Measurements from ENCODE around the gene MYOCOS. TPM values are rescaled to one million over a fixed set of nuclear protein-coding genes. Genes with fewer than 3 reads are reported as not detected.
"Not testable (repeated sequence)": the region's sequence is repeated elsewhere in the genome, so short reads cannot be mapped to it uniquely, and the experiment has no call there.

MYOCOS gene
- total RNA-seq, 2 donors from 2014 or later, result 0.16 TPM; not detected in 1

DNA sequence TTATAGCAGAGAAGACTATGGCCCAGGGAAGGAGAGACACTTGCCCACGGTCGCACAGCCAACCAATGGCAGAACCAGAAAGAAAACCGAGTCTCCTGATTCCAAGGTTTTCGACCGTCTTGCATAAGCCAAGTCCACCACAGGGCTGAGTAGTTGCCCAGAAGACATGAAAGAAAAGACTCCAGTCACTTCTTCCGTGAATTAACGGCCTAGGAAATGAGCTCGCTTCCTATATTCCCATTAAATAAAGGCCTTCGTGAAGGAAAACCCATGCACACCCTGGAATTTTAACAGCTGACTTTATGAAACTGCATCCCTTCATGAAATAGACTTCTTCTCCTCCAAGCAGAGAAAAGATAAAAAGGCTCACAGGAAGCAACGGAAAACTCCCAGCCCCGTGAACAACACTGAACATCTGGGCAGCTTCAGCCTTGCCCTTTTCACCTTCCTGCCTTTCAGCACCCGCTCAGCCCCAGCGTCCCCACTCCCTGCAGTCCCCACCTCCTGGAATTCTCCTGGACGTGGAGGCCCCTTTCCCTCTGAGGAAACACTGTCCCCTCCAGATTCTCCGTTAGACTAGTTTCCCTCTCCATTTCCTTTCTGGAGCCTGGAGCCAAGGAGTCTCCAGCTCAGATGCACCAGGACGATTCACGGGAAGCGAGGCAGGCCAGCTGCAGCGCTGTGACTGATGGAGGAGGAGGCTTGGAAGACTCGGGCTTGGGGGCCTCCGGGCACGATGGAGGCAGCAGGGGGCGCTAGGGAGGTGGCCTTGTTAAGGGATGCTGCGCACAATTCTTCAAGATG, 33.1 kb downstream of the MYOCOS start:
- Mint-ChIP-seq H3K4me1 (peaks cover 12% of the 10 kb centered on the region), H3K27me3 (peaks cover 33% of the 10 kb centered on the region), H3K27ac (peak overlapping the region; percentile 4), H3K4me3 (peak overlapping the region; percentile 71), H3K36me3 (ENCODE audit: low read depth) (no peaks in the 10 kb centered on the region)
- no peaks in the 10 kb centered on the region for H3K9me3 ChIP-seq (ENCODE audit: control insufficient read depth, low read length, poor library complexity, severe bottlenecking)
- ATAC-seq, result peak; percentile 91
- peak; percentile 26 to 56 (median 45) for DNase-seq

DNA sequence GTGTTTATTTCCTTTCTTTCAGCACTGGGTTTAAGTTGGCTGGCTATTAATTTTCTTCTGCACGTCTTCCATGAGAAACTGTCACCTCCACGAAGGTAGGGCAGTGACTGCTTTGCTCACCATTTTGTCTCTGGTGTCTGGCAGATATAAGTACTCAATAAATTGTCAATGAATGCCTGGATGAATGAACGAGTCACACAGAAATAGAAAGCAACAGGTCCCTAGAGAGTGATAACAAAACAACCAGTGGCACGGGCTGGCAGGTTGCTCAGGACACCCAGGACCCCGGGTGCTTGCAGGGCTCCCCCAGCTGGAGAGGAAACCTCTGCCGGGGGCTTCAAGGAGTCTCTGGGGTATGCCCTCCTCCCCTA, 33.7 kb downstream of the MYOCOS start:
- DNase-seq, result no peak
- Mint-ChIP-seq H3K4me1 (peaks cover 12% of the 10 kb centered on the region), H3K27ac (peak overlapping the region; percentile 4), H3K36me3 (ENCODE audit: low read depth) (no peaks in the 10 kb centered on the region), H3K4me3 (peak overlapping the region; percentile 71), H3K27me3 (peaks cover 31% of the 10 kb centered on the region)
- ATAC-seq, result peak; percentile 16
- H3K9me3 ChIP-seq (ENCODE audit: control insufficient read depth, low read length, poor library complexity, severe bottlenecking), result no peaks in the 10 kb centered on the region

DNA sequence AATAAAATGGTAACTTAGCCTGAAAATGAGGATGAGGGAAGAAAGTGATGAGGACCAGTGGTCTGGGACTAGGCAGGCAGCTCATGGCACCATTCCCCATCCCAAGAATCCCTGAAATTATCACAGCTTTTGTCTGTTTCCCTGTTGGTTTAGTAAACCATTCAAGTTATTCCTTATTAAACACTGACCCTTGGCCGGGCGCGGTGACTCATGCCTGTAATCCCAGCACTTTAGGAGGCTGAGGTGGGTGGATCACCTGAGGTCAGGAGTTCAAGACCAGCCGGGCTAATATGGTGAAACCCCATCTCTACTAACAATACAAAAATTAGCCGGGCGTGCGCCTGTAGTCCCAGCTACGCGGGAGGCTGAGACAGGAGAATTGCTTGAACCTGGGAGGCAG, 34.2 kb downstream of the MYOCOS start:
- peaks cover 26% of the 10 kb centered on the region for H3K27me3 Mint-ChIP-seq
- not testable (repeated sequence) for H3K27ac Mint-ChIP-seq; H3K36me3 Mint-ChIP-seq (ENCODE audit: low read depth); H3K9me3 ChIP-seq (ENCODE audit: control insufficient read depth, low read length, poor library complexity, severe bottlenecking); DNase-seq; H3K4me3 Mint-ChIP-seq; ATAC-seq
- H3K4me1 Mint-ChIP-seq, result peaks cover 12% of the 10 kb centered on the region

DNA sequence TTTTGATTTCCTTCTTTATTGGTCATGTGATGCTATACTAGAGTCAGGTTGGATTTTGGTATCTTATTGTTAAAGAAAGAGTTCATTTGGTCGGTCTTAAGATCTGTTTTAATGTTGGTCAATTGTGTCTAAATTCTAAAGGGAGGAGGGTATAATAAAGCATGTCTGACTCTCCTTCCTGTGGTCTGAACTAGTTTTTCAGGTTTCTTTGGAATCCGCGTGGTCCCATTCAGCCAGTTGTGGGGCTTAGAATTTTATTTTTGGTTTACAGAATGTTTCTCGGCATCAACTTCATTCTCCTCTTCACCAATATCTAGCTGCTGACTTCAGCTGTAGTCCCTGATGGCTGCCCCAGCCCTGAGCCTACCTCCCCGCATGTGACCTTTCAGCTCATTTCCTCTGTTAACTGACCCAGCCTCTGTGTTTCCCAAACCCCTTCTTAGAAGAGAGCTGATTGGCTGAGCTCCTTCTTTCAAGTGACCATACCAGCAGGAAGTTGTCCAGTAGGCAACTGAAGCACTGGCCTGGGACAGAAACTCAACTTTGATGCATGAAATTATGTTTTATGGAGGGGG, 39.1 kb downstream of the MYOCOS start:
- DNase-seq, result no peak
- Mint-ChIP-seq H3K27ac (no peak overlapping the region), H3K27me3 (peaks cover 19% of the 10 kb centered on the region), H3K4me1 (peaks cover 3% of the 10 kb centered on the region), H3K4me3 (no peak overlapping the region), H3K36me3 (ENCODE audit: low read depth) (no peaks in the 10 kb centered on the region)
- H3K9me3 ChIP-seq (ENCODE audit: control insufficient read depth, low read length, poor library complexity, severe bottlenecking), result no peaks in the 10 kb centered on the region
- no peak for ATAC-seq

DNA sequence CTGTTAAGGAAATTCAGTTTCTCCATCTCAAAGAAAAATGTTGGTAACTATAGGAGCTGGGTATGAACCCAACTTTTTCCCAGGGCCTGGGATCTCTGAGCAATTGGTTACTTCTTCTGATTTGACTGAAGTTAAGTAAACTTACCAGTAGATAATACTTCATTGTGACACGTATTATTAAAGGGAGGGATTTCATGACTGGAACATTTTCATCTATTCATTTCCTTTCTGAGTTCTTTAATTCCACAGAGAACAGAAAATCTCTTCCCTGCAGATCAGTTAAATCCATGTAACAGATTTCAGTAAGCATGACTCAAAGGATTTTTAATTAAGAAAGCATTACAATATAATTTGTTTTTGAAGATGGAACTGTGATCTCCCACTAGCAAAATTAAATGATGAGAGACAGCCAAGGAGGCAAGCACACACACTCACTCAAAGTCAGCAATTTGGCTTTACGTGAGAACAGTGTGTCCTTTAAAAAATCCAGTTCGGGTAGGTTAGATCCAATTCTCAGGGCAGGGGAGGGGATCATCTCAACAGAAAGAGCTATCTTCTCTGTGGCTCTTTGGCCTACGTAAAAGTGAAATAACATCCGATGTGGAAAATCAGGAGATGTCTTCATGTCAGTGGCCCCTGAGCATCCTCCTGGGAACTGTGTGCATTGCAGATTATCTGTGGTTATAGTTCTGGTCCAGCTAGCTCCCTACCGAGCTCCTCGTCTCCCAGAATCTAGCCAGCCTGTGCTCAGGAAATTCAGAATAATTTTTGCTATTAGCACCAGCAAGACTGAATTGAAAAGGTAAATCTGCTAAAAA, 41.2 kb downstream of the MYOCOS start:
- H3K9me3 ChIP-seq (ENCODE audit: control insufficient read depth, low read length, poor library complexity, severe bottlenecking), result no peaks in the 10 kb centered on the region
- Mint-ChIP-seq H3K27me3 (peaks cover 19% of the 10 kb centered on the region), H3K4me1 (peaks cover 3% of the 10 kb centered on the region), H3K4me3 (no peak overlapping the region), H3K27ac (no peak overlapping the region), H3K36me3 (ENCODE audit: low read depth) (no peaks in the 10 kb centered on the region)
- no peak for DNase-seq
- no peak for ATAC-seq

DNA sequence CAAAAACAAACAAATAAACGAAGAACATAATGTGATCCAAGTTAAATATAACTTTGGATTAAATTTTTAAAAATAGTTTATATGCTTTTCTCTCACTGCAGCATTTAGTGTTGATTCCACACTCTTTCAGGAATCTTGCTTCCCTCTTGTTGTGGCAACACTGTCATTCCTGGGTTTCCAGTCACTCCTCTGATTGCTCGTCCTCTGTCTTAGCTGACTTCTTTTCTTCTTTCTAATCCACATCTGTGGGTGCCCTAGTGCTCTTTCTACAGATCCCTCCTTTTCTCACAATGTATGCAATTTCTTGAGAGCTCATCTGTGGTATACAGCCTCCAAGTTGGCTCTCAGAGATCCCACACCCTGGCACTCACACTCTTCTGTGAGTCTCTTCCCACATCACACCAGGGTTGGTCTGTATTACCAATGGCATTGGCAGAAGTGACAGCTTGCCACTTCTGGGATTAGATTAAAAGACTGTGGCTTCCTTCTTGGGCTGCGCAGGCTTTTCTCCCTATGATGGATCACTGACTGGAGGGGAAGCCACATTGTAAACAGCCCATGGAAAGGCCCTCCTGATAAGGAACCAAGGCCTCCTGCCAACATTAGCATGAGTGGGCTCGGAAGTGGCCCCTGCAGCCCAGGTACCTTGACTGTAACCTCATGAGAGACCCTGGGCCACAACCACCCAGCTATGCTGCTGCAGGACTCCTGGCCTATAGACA, 42.0 kb downstream of the MYOCOS start:
- ATAC-seq (no peak), DNase-seq (no peak)
- H3K27ac Mint-ChIP-seq, result no peak overlapping the region
- H3K9me3 ChIP-seq (ENCODE audit: control insufficient read depth, low read length, poor library complexity, severe bottlenecking), result no peaks in the 10 kb centered on the region
- peak overlapping the region; percentile 21 for H3K4me3 Mint-ChIP-seq
- H3K27me3 Mint-ChIP-seq, result peaks cover 19% of the 10 kb centered on the region
- no peaks in the 10 kb centered on the region for H3K36me3 Mint-ChIP-seq (ENCODE audit: low read depth)
- H3K4me1 Mint-ChIP-seq, result peaks cover 3% of the 10 kb centered on the region

DNA sequence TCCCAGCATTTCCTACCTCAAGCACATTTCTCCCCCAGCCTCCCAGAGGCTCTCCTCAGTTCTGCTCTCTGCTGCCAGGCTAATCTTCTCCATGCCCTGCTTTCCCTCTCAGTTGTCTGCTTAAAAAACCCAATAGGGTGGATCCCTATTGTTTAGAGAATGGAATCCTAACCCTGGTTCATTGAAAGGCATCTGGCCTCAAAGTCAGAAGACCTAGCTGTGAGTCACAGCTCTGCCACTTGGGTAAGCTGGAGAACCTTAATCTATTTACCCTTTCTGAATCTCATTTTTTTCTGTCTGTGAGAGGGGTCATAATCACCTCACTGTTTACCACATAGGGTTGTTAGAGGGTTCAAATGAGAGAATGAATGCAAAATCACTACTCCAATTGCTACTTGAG, 42.9 kb downstream of the MYOCOS start:
- no peaks in the 10 kb centered on the region for H3K9me3 ChIP-seq (ENCODE audit: control insufficient read depth, low read length, poor library complexity, severe bottlenecking)
- Mint-ChIP-seq H3K27me3 (peaks cover 19% of the 10 kb centered on the region), H3K4me1 (peaks cover 3% of the 10 kb centered on the region), H3K36me3 (ENCODE audit: low read depth) (no peaks in the 10 kb centered on the region), H3K4me3 (no peak overlapping the region), H3K27ac (peak overlapping the region; percentile 6)
- ATAC-seq, result no peak
- DNase-seq, result no peak

DNA sequence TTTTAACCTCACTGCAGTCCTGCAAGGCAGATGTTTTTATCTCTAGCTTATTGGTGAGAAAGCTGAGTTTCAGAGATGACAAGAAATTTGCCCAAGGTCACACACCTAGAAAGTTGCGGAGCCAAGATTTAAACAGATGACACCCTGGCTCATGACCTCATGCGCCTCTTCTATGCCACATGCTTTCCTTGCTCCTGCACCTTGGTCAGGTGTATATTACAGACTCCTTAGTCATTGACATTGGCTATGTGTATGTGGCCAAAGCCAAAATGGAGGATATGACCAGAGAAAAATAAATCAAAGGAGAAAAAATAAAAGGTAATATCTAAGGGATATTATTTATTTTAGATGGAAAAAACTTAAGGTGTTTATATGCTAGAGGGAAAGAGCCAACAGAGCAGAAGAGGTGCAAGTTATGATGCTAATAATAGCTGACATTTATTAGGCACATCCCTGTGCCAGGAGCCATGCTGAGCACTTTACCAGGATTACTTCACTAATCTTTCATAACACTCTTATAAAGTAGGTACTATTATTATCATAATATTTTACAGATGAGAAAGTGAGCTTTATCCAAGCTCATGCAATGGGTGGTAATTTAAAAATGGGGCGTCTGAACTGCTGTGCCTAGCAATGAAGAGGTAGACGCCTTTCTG, 44.2 kb downstream of the MYOCOS start:
- no peak overlapping the region for H3K27ac Mint-ChIP-seq
- no peak overlapping the region for H3K4me3 Mint-ChIP-seq
- DNase-seq (no peak), ATAC-seq (no peak)
- H3K4me1 Mint-ChIP-seq, result peaks cover 3% of the 10 kb centered on the region
- H3K36me3 Mint-ChIP-seq (ENCODE audit: low read depth), result no peaks in the 10 kb centered on the region
- peaks cover 19% of the 10 kb centered on the region for H3K27me3 Mint-ChIP-seq
- H3K9me3 ChIP-seq (ENCODE audit: control insufficient read depth, low read length, poor library complexity, severe bottlenecking), result no peaks in the 10 kb centered on the region

DNA sequence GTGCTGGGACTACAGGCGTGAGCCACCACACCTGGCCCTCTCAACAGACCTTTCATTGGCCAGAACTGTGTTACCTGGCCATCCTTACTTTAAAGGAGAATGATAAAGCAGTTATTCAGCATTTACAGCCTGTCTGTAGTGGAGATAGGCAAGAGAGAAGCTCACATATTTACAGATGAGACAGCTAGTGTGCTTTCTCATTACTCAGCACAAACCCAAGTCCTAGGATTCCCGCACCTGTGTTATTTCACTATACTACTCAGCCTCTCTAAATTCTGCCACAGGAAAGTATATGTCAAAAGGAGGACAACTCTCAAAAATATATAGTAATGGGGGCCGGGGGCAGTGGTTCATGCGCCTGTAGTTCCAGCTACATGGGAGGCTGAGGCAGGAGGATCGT, 46.3 kb downstream of the MYOCOS start:
- H3K4me1 Mint-ChIP-seq, result peaks cover 3% of the 10 kb centered on the region
- H3K36me3 Mint-ChIP-seq (ENCODE audit: low read depth), result no peaks in the 10 kb centered on the region
- ATAC-seq, result no peak
- H3K27ac Mint-ChIP-seq, result no peak overlapping the region
- H3K27me3 Mint-ChIP-seq, result peaks cover 21% of the 10 kb centered on the region
- no peak for DNase-seq
- no peaks in the 10 kb centered on the region for H3K9me3 ChIP-seq (ENCODE audit: control insufficient read depth, low read length, poor library complexity, severe bottlenecking)
- H3K4me3 Mint-ChIP-seq, result no peak overlapping the region

DNA sequence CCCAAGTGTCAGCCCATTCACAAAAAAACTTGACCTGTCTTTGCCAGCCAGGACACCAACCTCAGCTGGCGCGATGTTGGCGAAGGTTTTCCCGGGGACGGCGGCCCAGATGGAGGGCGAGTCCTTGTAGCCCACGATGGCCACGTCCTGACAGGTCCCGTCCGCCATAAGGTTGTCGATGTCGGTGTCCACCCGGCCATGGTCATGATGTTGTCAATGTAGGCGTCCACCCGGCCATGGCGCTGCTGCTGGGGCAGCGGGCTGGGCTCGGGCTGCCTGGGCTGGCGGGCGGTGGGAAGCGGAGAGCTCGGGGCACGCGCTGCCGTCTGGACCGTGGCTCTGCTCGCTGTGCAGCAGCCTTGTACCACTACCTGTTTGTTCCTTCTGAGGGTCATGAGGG, 48.7 kb downstream of the MYOCOS start:
- no peak for ATAC-seq
- no peak overlapping the region for H3K27ac Mint-ChIP-seq
- no peaks in the 10 kb centered on the region for H3K4me1 Mint-ChIP-seq
- H3K36me3 Mint-ChIP-seq (ENCODE audit: low read depth), result no peaks in the 10 kb centered on the region
- no peak for DNase-seq
- H3K4me3 Mint-ChIP-seq, result no peak overlapping the region
- no peaks in the 10 kb centered on the region for H3K9me3 ChIP-seq (ENCODE audit: control insufficient read depth, low read length, poor library complexity, severe bottlenecking)
- peaks cover 6% of the 10 kb centered on the region for H3K27me3 Mint-ChIP-seq

DNA sequence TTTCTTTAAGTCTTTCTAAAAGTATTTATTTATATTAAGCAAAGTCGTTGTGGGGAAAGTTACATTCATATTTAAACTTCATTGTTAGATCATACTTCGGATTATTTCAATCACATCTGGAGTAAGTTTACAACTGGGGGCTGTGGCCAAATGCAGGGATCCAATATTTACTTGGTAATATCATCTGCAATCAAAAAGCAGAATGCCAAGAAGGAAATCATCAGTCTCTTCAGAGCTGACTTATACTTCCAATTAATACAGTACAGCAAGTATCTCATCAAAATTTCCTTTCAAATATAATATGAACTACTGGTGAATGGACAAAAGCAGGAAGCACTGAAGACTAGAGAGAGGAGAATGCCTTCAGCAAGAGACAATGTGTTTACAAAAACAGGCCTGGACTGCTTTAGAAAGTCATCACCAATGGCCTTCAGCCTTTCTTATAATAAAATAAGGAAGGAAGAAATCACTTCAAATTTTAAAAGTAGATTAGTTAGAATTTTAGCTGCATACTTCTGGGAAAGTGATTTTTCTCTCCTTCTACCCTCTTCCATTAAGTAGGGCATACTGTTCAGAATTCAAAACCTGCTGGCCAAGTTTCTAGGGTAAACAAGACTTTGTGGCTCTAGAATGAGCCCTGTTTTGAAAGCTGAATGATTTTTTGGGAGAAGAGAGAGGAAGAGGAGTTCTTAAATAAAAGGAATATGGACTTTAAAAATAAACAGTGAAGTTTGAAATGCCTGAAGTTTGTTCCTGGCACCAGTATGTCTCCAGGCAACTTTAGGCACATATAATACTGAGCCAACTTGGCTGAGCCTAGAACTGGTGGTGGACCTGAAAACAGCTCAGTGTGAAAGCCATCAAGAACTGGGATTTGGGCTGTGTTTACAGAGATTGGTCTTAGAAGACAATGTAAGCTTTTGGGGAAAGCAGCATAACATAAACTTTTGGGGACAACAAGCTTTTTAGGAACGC, 52.7 kb downstream of the MYOCOS start:
- H3K27me3 Mint-ChIP-seq, result peaks cover 13% of the 10 kb centered on the region
- H3K9me3 ChIP-seq (ENCODE audit: control insufficient read depth, low read length, poor library complexity, severe bottlenecking), result no peaks in the 10 kb centered on the region
- DNase-seq (no peak), ATAC-seq (no peak)
- no peak overlapping the region for H3K27ac Mint-ChIP-seq
- H3K4me3 Mint-ChIP-seq, result no peak overlapping the region
- no peaks in the 10 kb centered on the region for H3K4me1 Mint-ChIP-seq
- peaks cover 4% of the 10 kb centered on the region for H3K36me3 Mint-ChIP-seq (ENCODE audit: low read depth)
